GM11168 (cell line): Measurements from ENCODE around the gene FN3KRP.
"Not testable (repeated sequence)": the region's sequence is repeated elsewhere in the genome, so short reads cannot be mapped to it uniquely, and the experiment has no call there.

Source experiments
- in situ Hi-C: fragments of 300-500 bp; cut with MboI; formaldehyde crosslinking; loops from one replicate; pipeline ENCODE4 v1.12.0; 2022; ENCODE audit warnings: low sequenced_read_pairs; ENCODE audit not compliant: unreplicated experiment

FN3KRP gene

DNA sequence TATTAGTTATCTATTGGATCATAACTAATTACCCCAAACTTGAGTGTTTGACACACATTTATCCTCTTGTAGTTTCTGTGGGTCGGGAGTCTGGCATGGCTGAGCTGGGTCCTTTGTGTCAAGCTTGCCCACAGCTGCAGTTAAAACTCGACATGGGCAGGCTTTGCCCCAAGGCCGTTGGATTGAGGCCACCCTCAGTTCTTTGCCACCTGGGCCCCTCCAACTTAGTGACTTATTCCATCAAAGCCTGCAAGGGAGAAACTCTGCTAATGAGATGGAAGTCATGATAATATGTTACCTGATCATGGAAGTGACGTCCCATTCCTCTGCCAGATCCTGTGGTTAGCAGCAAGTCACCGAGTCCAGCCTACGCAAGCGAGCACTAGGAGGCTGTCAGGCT is 52.5 kb downstream of the FN3KRP start:
- in situ Hi-C loops = no loop called here

DNA sequence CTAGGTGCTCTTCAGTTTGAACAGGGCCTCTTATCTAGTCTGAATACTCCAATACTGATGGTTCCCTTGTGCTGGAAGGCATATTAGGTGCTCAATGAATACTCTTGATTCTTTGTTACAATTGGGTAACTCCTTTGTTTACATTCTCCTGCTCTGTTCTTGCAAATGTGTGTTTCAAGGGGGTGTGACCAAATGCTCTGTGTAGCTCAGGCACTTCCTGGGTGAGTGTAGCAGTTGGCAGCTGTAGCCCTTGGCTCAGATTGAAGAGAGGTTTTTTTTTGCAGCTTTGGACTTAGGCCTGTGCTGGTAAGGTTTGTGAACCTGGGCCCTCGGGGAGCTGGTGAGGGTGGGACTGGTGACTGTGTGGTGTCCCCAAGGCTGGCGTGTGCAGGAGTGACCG is 55.5 kb downstream of the FN3KRP start:
- in situ Hi-C loops = no loop called here

DNA sequence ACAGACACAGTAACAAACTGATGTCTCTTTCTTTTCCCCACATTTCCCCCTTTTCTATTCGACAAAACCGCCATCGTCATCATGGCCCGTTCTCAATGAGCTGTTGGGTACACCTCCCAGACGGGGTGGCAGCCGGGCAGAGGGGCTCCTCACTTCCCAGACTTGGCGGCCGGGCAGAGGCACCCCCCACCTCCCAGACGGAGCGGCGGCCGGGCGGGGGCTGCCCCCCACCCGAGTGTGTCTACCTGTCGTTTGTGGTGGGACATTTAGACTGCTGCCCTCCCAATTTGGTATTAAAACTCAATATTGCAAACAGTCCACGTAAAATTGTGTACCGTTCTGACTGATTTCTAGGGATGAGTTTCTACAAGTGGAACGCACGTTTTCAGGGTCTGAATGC is 58.0 kb downstream of the FN3KRP start:
- in situ Hi-C loops = not testable (repeated sequence)

DNA sequence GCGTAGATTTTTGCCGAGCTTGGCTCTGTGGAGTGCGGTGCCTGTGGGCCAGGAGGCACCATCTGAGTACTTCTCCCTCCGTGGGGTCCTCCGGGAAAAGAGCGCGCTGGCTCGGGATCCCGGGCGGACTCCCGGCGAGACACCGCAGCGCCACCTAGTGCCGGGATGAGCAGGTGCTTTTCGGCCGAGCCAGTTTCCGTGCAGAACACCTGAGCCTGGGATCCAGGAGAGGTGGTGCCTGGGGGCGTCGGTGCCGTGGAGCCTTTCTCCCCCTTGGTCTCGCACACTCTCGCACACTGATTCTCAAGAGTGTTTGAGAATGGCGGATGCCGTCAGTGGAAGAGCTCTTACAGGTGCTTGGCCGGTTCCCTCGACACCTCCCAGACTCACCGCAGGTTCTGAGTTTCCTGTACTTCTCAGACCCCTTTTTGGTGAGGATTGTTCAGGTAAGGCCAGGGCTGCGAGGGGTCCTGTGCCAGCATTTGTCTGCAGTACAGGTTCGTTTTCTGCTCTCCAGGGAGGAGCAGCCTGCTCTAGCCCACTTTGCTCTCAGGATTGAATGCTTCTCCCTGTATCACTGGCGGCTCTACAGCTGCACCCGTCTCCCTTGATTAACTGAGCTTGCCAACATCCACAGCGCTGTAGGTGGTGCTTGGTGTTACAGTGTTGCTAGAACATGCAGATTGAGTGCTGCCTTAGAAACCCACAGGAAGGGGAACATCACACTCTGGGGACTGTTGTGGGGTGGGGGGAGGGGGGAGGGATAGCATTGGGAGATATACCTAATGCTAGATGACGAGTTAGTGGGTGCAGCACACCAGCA is 58.7 kb downstream of the FN3KRP start:
- in situ Hi-C loops = no loop called here

DNA sequence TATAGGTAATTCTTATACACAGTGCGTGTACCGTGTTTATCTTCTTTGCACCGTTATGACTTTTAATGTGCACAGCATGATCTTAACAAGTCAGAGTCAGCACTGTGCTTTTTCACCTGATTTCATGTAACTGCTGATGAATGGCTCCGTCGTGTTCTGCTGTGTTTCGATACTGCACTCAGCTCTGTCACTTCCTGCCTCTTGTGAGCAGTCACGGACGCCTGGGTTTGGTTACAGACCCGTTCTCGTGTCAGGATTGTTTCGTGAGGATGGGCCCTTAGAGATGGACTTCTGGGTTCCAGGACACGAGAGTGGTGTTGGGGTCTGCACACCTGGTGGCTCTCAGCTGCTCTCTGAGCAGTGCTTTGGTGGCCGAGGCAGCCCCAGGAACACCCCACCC is 59.9 kb downstream of the FN3KRP start:
- in situ Hi-C loops = no loop called here
